ENCODE data around the gene DBNDD2. TPM values are rescaled to one million over a fixed set of nuclear protein-coding genes. Genes with fewer than 3 reads are reported as not detected.
A peak's percentile ranks its signal among the peaks of the same experiment; 100 is the strongest.

DBNDD2 gene, protein sequence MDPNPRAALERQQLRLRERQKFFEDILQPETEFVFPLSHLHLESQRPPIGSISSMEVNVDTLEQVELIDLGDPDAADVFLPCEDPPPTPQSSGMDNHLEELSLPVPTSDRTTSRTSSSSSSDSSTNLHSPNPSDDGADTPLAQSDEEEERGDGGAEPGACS
- 15.0 TPM for polyA plus RNA-seq (2013, experiment 1 of 2)
- polyA plus RNA-seq (2013, experiment 2 of 2) = 12.0 TPM

DNA sequence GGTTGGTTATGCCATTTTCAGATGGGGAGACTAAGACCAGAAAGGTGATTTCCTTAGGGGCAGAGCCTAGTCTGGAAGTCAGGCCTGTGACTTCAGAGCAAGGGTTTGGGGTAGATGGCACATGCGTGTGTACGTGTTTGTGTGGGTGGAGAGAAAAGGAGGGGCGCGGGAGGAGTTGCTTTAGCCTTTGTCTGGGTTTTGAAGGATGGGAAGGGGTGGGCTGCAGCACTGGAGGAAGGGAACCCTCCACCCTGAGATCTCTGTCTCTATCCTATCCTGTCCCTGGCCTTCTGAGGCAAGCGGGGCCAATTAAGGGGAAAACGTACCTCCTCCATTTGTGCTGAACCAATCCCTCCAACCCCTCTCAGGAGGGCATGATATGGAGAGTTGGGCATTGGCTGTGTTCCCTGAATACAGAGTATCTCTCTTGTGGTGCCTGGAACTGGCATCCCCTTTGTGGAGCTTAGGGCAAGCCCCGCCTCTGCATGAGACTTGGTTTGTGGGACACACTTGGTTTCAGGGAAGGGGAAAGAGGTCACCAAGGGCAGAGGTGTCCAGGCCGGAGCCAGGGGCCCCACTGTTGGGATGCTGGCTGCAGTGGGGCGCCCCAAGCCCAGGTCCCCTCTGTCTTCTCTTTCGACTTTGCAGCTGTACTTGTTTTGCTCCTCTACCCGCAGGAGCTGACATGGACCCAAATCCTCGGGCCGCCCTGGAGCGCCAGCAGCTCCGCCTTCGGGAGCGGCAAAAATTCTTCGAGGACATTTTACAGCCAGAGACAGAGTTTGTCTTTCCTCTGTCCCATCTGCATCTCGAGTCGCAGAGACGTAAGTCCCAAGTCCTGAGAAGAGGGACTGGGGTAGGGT lies at the start of gene DBNDD2:
Gene DBNDD2, plus strand, starts transcription at position 507 of the 863 bp plus-strand sequence. Its CDS starts 179 bp downstream, at position 686.
- Histone ChIP-seq H3K4me3 (ENCODE audit: extremely low read depth, insufficient read depth, low read length, poor library complexity, severe bottlenecking) (peak within 1 kb of the TSS; percentile 62), H3K4me1 (ENCODE audit: control insufficient read depth, insufficient read depth, low read length, poor library complexity, severe bottlenecking) (peaks cover 3% of the 10 kb centered on the region), H3K27ac (ENCODE audit: low read depth, low read length, severe bottlenecking) (no peak within 1 kb of the TSS), H3K9me3 (ENCODE audit: control insufficient read depth, low read length) (no peaks in the 10 kb centered on the region), H3K36me3 (ENCODE audit: control insufficient read depth, insufficient read depth, low read length) (peaks cover 6% of the 10 kb centered on the region)
- WGBS, 2 experiments (ENCODE audit: insufficient coverage in 2 of 2) = 88 to 96% methylated on average over 16 to 17 of the region's 21 CpGs

DNA sequence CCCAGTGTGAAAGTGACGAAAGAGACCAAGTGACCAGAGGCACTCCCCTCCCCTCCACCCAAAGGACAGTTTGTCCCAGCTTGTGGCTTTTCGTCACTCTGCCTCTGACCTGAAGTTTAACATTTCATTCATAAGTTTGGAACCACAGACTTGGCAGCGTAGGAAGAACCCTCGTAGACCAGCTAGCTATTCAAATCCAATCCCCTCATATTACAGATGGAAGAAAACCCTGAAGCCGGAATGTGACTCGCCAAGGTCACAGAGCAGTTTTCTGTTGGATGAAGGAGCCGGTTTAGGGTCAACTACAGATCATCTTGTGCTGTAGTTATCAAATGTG lies 49.1 kb upstream of the DBNDD2 start:
- 84 to 100% methylated on average over 2 of the region's 7 CpGs for whole genome bisulfite sequencing, 2 experiments (ENCODE audit: insufficient coverage in 2 of 2)
- Histone ChIP-seq H3K27ac (ENCODE audit: low read depth, low read length, severe bottlenecking) (peak overlapping the region; percentile 96), H3K36me3 (ENCODE audit: control insufficient read depth, insufficient read depth, low read length) (no peaks in the 10 kb centered on the region), H3K4me3 (ENCODE audit: extremely low read depth, insufficient read depth, low read length, poor library complexity, severe bottlenecking) (no peak overlapping the region), H3K4me1 (ENCODE audit: control insufficient read depth, insufficient read depth, low read length, poor library complexity, severe bottlenecking) (peaks cover 44% of the 10 kb centered on the region), H3K9me3 (ENCODE audit: control insufficient read depth, low read length) (no peaks in the 10 kb centered on the region)

DNA sequence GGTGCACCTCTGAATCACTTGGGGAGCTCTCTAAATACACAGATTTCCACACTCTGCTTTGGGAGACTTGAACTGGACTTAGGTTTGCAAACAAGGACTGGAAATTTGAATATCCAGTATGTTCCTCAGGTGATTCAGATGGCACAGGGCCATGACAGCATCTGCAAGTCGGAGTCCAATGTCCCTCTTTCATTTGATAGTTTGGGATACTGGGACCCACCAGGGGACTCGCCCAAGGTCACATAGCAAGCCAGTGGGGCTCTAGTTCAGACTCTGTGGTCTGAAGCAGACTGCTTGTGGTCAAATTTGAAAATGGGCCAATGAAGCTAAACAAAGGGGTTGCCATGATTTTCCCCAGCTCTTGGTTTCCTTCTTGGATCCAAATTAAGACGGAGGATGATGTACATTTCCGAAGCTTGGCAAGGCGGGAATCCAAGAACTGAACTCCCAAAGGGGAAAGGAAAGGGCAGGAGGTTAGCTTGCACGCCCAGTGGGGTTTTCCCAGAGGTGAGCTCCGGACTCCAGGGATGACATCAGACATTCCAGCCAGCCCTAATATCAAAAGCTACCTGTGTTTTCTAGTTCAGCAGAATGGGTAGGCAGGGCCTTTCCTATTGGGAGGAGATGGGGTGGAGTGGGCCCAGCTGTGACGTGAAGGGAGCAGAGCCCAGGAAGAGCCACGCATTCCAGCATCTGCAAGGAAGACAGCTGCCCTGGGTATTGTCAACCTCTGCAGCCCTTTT lies 48.5 kb upstream of the DBNDD2 start:
- Histone ChIP-seq H3K4me3 (ENCODE audit: extremely low read depth, insufficient read depth, low read length, poor library complexity, severe bottlenecking) (no peak overlapping the region), H3K36me3 (ENCODE audit: control insufficient read depth, insufficient read depth, low read length) (no peaks in the 10 kb centered on the region), H3K27ac (ENCODE audit: low read depth, low read length, severe bottlenecking) (peak overlapping the region; percentile 96), H3K9me3 (ENCODE audit: control insufficient read depth, low read length) (no peaks in the 10 kb centered on the region), H3K4me1 (ENCODE audit: control insufficient read depth, insufficient read depth, low read length, poor library complexity, severe bottlenecking) (peaks cover 39% of the 10 kb centered on the region)
- 87 to 94% methylated on average over 7 of the region's 9 CpGs for WGBS, 2 experiments (ENCODE audit: insufficient coverage in 2 of 2)

DNA sequence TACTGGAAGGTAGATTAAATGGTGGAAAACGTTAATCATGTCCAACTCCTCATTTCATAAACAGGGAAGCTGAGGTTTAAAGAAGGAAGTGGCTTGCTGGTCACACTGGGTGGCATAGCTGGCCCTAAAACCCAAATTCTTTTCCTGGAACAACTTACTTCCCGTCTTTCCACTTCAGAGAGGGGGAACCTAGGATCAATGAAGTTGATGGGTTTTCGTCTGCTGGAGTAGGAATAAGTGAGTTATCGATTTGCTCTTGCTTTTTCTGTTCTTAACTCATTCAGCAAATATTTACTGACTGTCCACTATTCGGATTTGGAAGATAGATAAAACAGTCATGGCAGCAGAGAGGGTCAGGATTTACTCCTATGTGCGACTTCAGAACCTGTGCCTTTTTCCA lies 46.3 kb upstream of the DBNDD2 start:
- Histone ChIP-seq H3K36me3 (ENCODE audit: control insufficient read depth, insufficient read depth, low read length) (peaks cover 19% of the 10 kb centered on the region), H3K4me3 (ENCODE audit: extremely low read depth, insufficient read depth, low read length, poor library complexity, severe bottlenecking) (no peak overlapping the region), H3K4me1 (ENCODE audit: control insufficient read depth, insufficient read depth, low read length, poor library complexity, severe bottlenecking) (peaks cover 27% of the 10 kb centered on the region), H3K27ac (ENCODE audit: low read depth, low read length, severe bottlenecking) (no peak overlapping the region), H3K9me3 (ENCODE audit: control insufficient read depth, low read length) (no peaks in the 10 kb centered on the region)
- 90 to 100% methylated on average over 1 to 2 of the region's 6 CpGs for WGBS, 2 experiments (ENCODE audit: insufficient coverage in 2 of 2)

DNA sequence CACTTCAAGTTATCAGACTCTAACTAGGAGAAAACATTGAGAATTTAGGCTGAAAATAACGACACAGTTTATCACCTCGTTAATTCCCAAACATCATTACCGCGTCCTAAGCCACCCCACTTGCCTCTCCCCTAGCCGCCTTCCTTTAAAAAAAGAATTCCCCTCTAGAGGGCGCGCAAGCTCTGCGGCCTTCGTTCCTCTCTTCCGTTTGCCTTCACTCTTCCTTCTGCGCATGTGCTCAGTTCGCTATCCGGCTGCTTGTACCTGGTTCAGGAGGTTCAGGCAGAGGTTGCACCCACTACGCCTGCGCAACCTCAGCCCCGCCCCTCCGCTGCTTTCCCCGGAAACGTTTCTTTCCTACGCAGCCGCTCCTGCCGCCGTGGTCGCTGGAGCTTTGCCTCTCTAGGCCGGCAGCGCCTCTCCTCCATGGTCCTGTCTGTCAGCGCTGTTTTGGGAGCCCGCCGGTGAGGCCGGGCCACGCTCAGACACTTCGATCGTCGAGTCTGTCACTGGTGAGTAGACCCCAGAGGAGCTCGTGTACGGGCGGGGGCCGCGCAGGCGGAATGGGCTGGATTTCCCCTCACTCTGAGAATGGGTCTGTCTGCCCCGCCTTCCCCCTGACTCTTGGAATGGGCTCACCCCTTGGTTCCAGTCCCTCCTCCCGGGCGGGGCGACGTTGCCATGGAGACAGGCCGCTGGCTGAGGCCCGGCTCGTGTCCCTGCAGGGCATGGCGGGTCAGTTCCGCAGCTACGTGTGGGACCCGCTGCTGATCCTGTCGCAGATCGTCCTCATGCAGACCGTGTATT lies 45.1 kb upstream of the DBNDD2 start, which contains the start of gene SYS1:
Gene SYS1, plus strand, starts transcription at position 353 of the 807 bp plus-strand sequence. Its CDS starts 376 bp downstream, at position 729.
- H3K9me3 ChIP-seq (ENCODE audit: control insufficient read depth, low read length) = no peaks in the 10 kb centered on the region
- peak within 1 kb of the TSS; percentile 95 for H3K27ac ChIP-seq (ENCODE audit: low read depth, low read length, severe bottlenecking)
- 0% methylated on average over 48 to 51 of the region's 55 CpGs for WGBS, 2 experiments (ENCODE audit: insufficient coverage in 2 of 2)
- H3K4me3 ChIP-seq (ENCODE audit: extremely low read depth, insufficient read depth, low read length, poor library complexity, severe bottlenecking) = peak within 1 kb of the TSS; percentile 71
- peaks cover 31% of the 10 kb centered on the region for H3K36me3 ChIP-seq (ENCODE audit: control insufficient read depth, insufficient read depth, low read length)
- H3K4me1 ChIP-seq (ENCODE audit: control insufficient read depth, insufficient read depth, low read length, poor library complexity, severe bottlenecking) = peaks cover 32% of the 10 kb centered on the region

DNA sequence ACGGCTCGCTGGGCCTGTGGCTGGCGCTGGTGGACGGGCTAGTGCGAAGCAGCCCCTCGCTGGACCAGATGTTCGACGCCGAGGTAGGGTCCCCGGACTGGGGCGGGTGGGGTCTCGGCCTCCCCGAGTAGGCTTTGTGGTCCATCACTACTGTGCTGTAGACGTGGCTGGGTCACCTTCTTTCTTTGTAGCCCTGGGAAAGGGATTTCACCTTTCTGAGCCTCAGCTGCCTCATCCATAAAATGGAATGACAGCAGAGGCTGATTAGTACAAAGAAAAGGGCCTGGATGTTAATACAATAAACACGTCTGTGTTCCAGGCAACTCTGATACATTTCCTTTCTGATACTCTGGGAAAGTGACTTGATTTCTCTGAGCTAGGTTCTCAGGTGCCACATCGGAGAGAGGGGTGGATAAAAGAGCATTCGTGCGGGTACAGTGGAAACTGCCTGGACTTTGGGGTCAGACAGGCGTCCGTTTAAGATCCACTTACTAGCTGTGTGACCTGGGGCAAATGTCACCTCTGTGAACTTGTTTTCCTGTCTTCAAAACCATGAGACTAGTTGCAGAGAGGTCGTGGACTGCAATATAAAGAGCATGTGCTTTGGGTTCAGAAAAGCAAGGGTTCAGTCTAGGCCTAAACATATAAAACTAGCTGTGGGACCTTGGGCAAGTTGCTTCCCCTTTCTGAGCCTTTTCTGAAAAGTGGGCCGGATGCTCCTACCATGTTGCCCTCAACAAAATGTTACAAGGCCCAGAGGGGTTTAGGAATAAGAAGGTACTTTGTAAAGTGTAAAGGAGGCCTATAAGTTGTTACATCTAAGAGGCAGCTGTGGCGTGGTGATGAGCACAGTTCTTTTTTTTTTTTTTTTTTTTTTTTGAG lies 44.2 kb upstream of the DBNDD2 start:
- WGBS, 2 experiments (ENCODE audit: insufficient coverage in 2 of 2) = 30 to 34% methylated on average over 16 to 18 of the region's 23 CpGs
- peaks cover 24% of the 10 kb centered on the region for H3K4me1 ChIP-seq (ENCODE audit: control insufficient read depth, insufficient read depth, low read length, poor library complexity, severe bottlenecking)
- H3K4me3 ChIP-seq (ENCODE audit: extremely low read depth, insufficient read depth, low read length, poor library complexity, severe bottlenecking) = peak overlapping the region; percentile 71
- H3K9me3 ChIP-seq (ENCODE audit: control insufficient read depth, low read length) = no peaks in the 10 kb centered on the region
- H3K36me3 ChIP-seq (ENCODE audit: control insufficient read depth, insufficient read depth, low read length) = peaks cover 40% of the 10 kb centered on the region
- H3K27ac ChIP-seq (ENCODE audit: low read depth, low read length, severe bottlenecking) = peak overlapping the region; percentile 95

DNA sequence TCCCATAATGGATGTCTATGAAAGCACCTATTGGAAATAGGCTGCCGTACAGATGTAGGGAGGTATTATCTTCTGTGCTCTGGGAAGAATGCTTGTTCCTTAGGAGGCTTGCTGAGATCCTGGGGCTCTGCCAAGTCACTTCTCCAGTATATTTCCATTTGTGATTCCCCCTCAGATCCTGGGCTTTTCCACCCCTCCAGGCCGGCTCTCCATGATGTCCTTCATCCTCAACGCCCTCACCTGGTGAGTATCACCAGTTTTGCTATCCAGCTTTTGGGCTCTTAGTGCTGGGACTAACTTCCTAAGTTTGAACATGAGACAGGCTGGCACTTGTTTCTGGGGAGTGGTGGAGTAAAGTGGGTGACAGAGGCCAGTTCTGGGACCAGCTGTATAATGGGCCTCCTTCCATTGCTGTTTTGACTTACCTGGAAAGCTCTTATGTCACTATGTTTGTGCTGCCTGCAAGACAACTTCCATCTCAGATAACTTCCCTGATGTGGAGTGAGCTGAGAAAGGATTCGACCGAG lies 42.6 kb upstream of the DBNDD2 start:
- H3K4me1 ChIP-seq (ENCODE audit: control insufficient read depth, insufficient read depth, low read length, poor library complexity, severe bottlenecking) = peaks cover 10% of the 10 kb centered on the region
- WGBS, 2 experiments (ENCODE audit: insufficient coverage in 2 of 2) = 97 to 100% methylated on average over 1 to 5 of the region's 5 CpGs
- peaks cover 46% of the 10 kb centered on the region for H3K36me3 ChIP-seq (ENCODE audit: control insufficient read depth, insufficient read depth, low read length)
- H3K9me3 ChIP-seq (ENCODE audit: control insufficient read depth, low read length) = no peaks in the 10 kb centered on the region
- H3K4me3 ChIP-seq (ENCODE audit: extremely low read depth, insufficient read depth, low read length, poor library complexity, severe bottlenecking) = no peak overlapping the region
- H3K27ac ChIP-seq (ENCODE audit: low read depth, low read length, severe bottlenecking) = no peak overlapping the region

DNA sequence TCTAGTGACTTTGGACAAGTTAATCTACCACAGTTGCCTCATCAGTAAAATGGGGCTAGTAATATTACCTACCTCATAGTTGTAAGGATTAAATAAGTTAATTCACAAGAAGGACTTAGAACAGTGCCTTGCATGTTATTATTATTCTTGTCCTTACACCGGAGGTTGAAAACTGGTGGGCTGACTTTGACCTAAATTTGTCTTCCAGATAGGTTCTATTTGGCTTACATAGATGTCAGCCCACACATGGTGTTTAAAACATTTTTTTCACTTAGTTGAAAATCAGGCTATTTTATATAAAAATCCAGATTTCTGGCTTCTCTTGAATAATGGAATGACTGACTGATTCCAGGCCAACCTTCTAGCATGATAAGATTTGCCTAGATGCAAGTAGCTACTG lies 41.9 kb upstream of the DBNDD2 start:
- WGBS, 2 experiments (ENCODE audit: insufficient coverage in 2 of 2) = 83 to 100% methylated on average over 1 of the region's 1 CpG
- Histone ChIP-seq H3K9me3 (ENCODE audit: control insufficient read depth, low read length) (no peaks in the 10 kb centered on the region), H3K4me3 (ENCODE audit: extremely low read depth, insufficient read depth, low read length, poor library complexity, severe bottlenecking) (no peak overlapping the region), H3K27ac (ENCODE audit: low read depth, low read length, severe bottlenecking) (no peak overlapping the region), H3K36me3 (ENCODE audit: control insufficient read depth, insufficient read depth, low read length) (peaks cover 46% of the 10 kb centered on the region), H3K4me1 (ENCODE audit: control insufficient read depth, insufficient read depth, low read length, poor library complexity, severe bottlenecking) (peaks cover 10% of the 10 kb centered on the region)

DNA sequence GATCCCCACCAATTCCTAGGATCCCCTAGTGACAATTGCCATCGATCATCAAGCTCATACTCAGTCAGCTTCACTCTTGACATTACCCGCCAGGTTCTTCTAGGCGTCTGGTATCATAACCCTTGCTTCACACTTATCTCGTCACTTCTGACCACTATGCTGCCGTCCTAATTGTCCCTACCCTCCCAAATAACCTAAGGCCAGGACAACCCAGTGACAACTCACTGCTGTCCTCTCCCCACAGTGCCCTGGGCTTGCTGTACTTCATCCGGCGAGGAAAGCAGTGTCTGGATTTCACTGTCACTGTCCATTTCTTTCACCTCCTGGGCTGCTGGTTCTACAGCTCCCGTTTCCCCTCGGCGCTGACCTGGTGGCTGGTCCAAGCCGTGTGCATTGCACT lies 41.5 kb upstream of the DBNDD2 start:
- Histone ChIP-seq H3K36me3 (ENCODE audit: control insufficient read depth, insufficient read depth, low read length) (peaks cover 46% of the 10 kb centered on the region), H3K4me3 (ENCODE audit: extremely low read depth, insufficient read depth, low read length, poor library complexity, severe bottlenecking) (no peak overlapping the region), H3K27ac (ENCODE audit: low read depth, low read length, severe bottlenecking) (no peak overlapping the region), H3K9me3 (ENCODE audit: control insufficient read depth, low read length) (no peaks in the 10 kb centered on the region), H3K4me1 (ENCODE audit: control insufficient read depth, insufficient read depth, low read length, poor library complexity, severe bottlenecking) (peaks cover 10% of the 10 kb centered on the region)
- 91 to 92% methylated on average over 10 to 11 of the region's 11 CpGs for WGBS, 2 experiments (ENCODE audit: insufficient coverage in 2 of 2)

Data from mesodermal cell (in vitro differentiated cells).